Activated naive CD8-positive, alpha-beta T cell treated with anti-CD3 and anti-CD28 coated beads, Interleukin-2, amount 50 U/mL, for 16 hours (primary cell): ENCODE measurements around the gene ASL.
"Not testable (repeated sequence)": the region's sequence is repeated elsewhere in the genome, so short reads cannot be mapped to it uniquely, and the experiment has no call there.

Source experiments
- DNase-seq: peaks from one replicate; pipeline ENCODE4 v3.0.0-alpha.2; 2020; ENCODE audit warnings: low read depth, low spot score

Gene ASL

GRCh38 chr7:66076462-66077329 lies 1.1 kb downstream of the ASL start:
- no peak for DNase-seq

GRCh38 chr7:66078067-66078466 lies 2.4 kb downstream of the ASL start:
- no peak for DNase-seq

- DNase-seq: no peak
These were observed 6.5 kb downstream of the ASL start for GRCh38 chr7:66082083-66082482.

GRCh38 chr7:66082886-66083415 lies 7.3 kb downstream of the ASL start:
- no peak for DNase-seq

- no peak for DNase-seq
These were observed 8.1 kb downstream of the ASL start for GRCh38 chr7:66083677-66084076.

GRCh38 chr7:66088861-66089838 lies 13.5 kb downstream of the ASL start:
- DNase-seq: no peak

- DNase-seq: no peak
These were observed 17.0 kb downstream of the ASL start for GRCh38 chr7:66092654-66093053.

- DNase-seq: no peak
These were observed 19.4 kb downstream of the ASL start for GRCh38 chr7:66095010-66095409.

GRCh38 chr7:66099232-66099550 lies 23.6 kb downstream of the ASL start:
- no peak for DNase-seq

- DNase-seq: no peak
These were observed 24.2 kb downstream of the ASL start for GRCh38 chr7:66099551-66100407.

GRCh38 chr7:66100408-66101050 lies 24.9 kb downstream of the ASL start:
- no peak for DNase-seq

GRCh38 chr7:66102168-66102567 lies 26.5 kb downstream of the ASL start:
- DNase-seq: not testable (repeated sequence)

- not testable (repeated sequence) for DNase-seq
These were observed 28.4 kb downstream of the ASL start for GRCh38 chr7:66103994-66104393.

GRCh38 chr7:66105263-66105748 lies 29.7 kb downstream of the ASL start:
- no peak for DNase-seq

GRCh38 chr7:66108410-66108809 lies 32.8 kb downstream of the ASL start:
- not testable (repeated sequence) for DNase-seq

- DNase-seq: no peak
These were observed 35.2 kb downstream of the ASL start for GRCh38 chr7:66110856-66111255.

GRCh38 chr7:66114743-66115649 lies 39.4 kb downstream of the ASL start, which contains the start of gene CRCP:
CRCP (plus strand) TSS chr7:66114847; CDS start chr7:66114963, 116 bp downstream.
- DNase-seq: peak; percentile 70

- DNase-seq: not testable (repeated sequence)
These were observed 41.2 kb downstream of the ASL start for GRCh38 chr7:66116680-66117420.

- DNase-seq: no peak
These were observed 43.0 kb downstream of the ASL start for GRCh38 chr7:66118603-66119002.
